Measurements from ENCODE around the gene NLRP6.
"Not testable (repeated sequence)": the region's sequence is repeated elsewhere in the genome, so short reads cannot be mapped to it uniquely, and the experiment has no call there.

Gene NLRP6

GRCh38 chr11:308740-309665, 30.8 kb downstream of the NLRP6 start:
- POLR2A ChIA-PET (ENCODE audit: low non-redundant PET); DNase-seq (ENCODE audit: low spot score); CTCF ChIA-PET: not testable (repeated sequence)
- H3K27ac ChIP-seq = peak overlapping the region; percentile 91

GRCh38 chr11:309979-310572, 31.9 kb downstream of the NLRP6 start:
- POLR2A ChIA-PET (ENCODE audit: low non-redundant PET); CTCF ChIA-PET; DNase-seq (ENCODE audit: low spot score): not testable (repeated sequence)
- peak overlapping the region; percentile 91 for H3K27ac ChIP-seq

GRCh38 chr11:311013-311748, 33.0 kb downstream of the NLRP6 start:
- POLR2A ChIA-PET (ENCODE audit: low non-redundant PET); DNase-seq (ENCODE audit: low spot score): not testable (repeated sequence)
- CTCF ChIA-PET = interaction anchor here (1.1 kb wide), 1 partner anchor 44 kb away, joined by 3 read pairs; no protein-coding TSS in a partner anchor
- peak overlapping the region; percentile 64 for H3K27ac ChIP-seq

GRCh38 chr11:312092-312816, 34.0 kb downstream of the NLRP6 start:
- CTCF ChIA-PET = interaction anchor here (0.6 to 1.1 kb wide), 4 partner anchors 45 to 1253 kb away, joined by 3 read pairs; no protein-coding TSS in a partner anchor
- no peak for TF ChIP-seq CTCF (conservative IDR thresholded peaks at IDR 0.05; ENCODE audit: low read depth)
- peak overlapping the region; percentile 64 for H3K27ac ChIP-seq
- no peak for DNase-seq (ENCODE audit: low spot score)
- POLR2A ChIA-PET (ENCODE audit: low non-redundant PET) = no interaction called here

- POLR2A ChIA-PET (ENCODE audit: low non-redundant PET) = no interaction called here
- TF ChIP-seq CTCF (conservative IDR thresholded peaks at IDR 0.05; ENCODE audit: low read depth) = no peak
- DNase-seq (ENCODE audit: low spot score) = no peak
- H3K27ac ChIP-seq = peak overlapping the region; percentile 96
- CTCF ChIA-PET = interaction anchor here (0.7 kb wide), 1 partner anchor 1252 kb away, joined by 3 read pairs; no protein-coding TSS in a partner anchor
Measured at GRCh38 chr11:313304-313786, 35.1 kb downstream of the NLRP6 start.

- ChIA-PET CTCF (no interaction called here), POLR2A (ENCODE audit: low non-redundant PET) (no interaction called here)
- no peak for TF ChIP-seq CTCF (conservative IDR thresholded peaks at IDR 0.05; ENCODE audit: low read depth)
- peak; percentile 75 for DNase-seq (ENCODE audit: low spot score)
- H3K27ac ChIP-seq = peak within 1 kb of the TSS; percentile 96
Measured at GRCh38 chr11:313787-314553, 35.8 kb downstream of the NLRP6 start, which contains the start of gene IFITM1. TSS of gene IFITM1 (plus strand) at chr11:314040. CDS start at chr11:314171, 131 bp downstream.

GRCh38 chr11:314554-314875, 36.3 kb downstream of the NLRP6 start:
- H3K27ac ChIP-seq = peak overlapping the region; percentile 96
- CTCF ChIA-PET = not testable (repeated sequence)

More at GRCh38 chr11:314554-314875, 36.3 kb downstream of the NLRP6 start:
- POLR2A ChIA-PET (ENCODE audit: low non-redundant PET); DNase-seq (ENCODE audit: low spot score): not testable (repeated sequence)
